OCI-LY7 (cell line): ENCODE results near the gene TRPC5OS. TPM values are rescaled to one million over a fixed set of nuclear protein-coding genes. Genes with fewer than 3 reads are reported as not detected.

ENCODE experiments used
- BruUV-seq: library from RNA; stranded (reverse); fragments of 400-500 nt; replicated peaks from 2 replicates; lab custom pipeline; 2021; lab: Mats Ljungman, UMichigan
- CTCF ChIA-PET: fragments of 300-600 bp; sonication (Branson Sonifier 250); formaldehyde crosslinking; loops from one replicate; lab custom pipeline; 2022; ENCODE audit warnings: antibody characterized with exemption; ENCODE audit not compliant: unreplicated experiment; lab: Charles Lee
- POLR2A ChIA-PET: fragments of 300-600 bp; sonication (Branson Sonifier 250); formaldehyde crosslinking; loops from one replicate; lab custom pipeline; 2022; ENCODE audit warnings: antibody characterized with exemption; lab: Charles Lee
- DNase-seq: peaks from one replicate; pipeline ENCODE4 v3.0.0-alpha.2; 2015; ENCODE audit warnings: low spot score
- H2AFZ ChIP-seq: fragments of 200-600 bp; sonication (generic), shearing (Covaris generic); 2 replicates; pipeline ENCODE4 v1.6.1; 2014; ENCODE audit warnings: mild to moderate bottlenecking, antibody characterized with exemption, low read length, moderate library complexity
- H3K27ac ChIP-seq: fragments of 200-600 bp; sonication (generic); 2 replicates; pipeline ENCODE4 v1.5.1; 2014; ENCODE audit warnings: mixed run types, low read depth, mild to moderate bottlenecking, moderate library complexity, low read length, inconsistent platforms; ENCODE audit not compliant: poor library complexity, severe bottlenecking
- H3K36me3 ChIP-seq: fragments of 200-600 bp; sonication (generic); 2 replicates; pipeline ENCODE4 v1.6.1; 2014; ENCODE audit warnings: mild to moderate bottlenecking, antibody characterized with exemption, low read length, moderate library complexity, mixed read lengths; ENCODE audit not compliant: insufficient read depth
- H3K4me1 ChIP-seq: fragments of 200-600 bp; sonication (generic); 2 replicates; pipeline ENCODE4 v1.5.1; 2014; ENCODE audit warnings: mild to moderate bottlenecking, low read length; ENCODE audit not compliant: insufficient read depth, poor library complexity, severe bottlenecking
- H3K4me2 ChIP-seq: fragments of 200-600 bp; sonication (generic); 2 replicates; pipeline ENCODE4 v1.6.1; 2014; ENCODE audit warnings: mild to moderate bottlenecking, low read length
- H3K4me3 ChIP-seq: fragments of 200-600 bp; sonication (generic); 2 replicates; pipeline ENCODE4 v1.5.1; 2014; ENCODE audit warnings: mild to moderate bottlenecking, low read depth, low read length; ENCODE audit not compliant: poor library complexity, severe bottlenecking
- H3K79me2 ChIP-seq: fragments of 200-600 bp; sonication (generic); 2 replicates; pipeline ENCODE4 v1.6.1; 2016; ENCODE audit warnings: low read depth, mild to moderate bottlenecking, low read length, moderate library complexity, mixed read lengths; ENCODE audit not compliant: insufficient read depth
- H3K9me2 ChIP-seq: fragments of 200-600 bp; sonication (generic); 2 replicates; pipeline ENCODE4 v1.6.1; 2016; ENCODE audit warnings: mild to moderate bottlenecking, low read length, mixed read lengths; ENCODE audit not compliant: insufficient read depth
- H3K9me3 ChIP-seq: fragments of 200-600 bp; sonication (generic); 2 replicates; pipeline ENCODE4 v1.6.1; 2014; ENCODE audit warnings: mild to moderate bottlenecking, mixed run types, low read length, mixed read lengths
- H4K20me1 ChIP-seq: fragments of 200-600 bp; sonication (generic); 2 replicates; pipeline ENCODE4 v1.6.1; 2014; ENCODE audit warnings: mild to moderate bottlenecking, antibody characterized with exemption, low read length, moderate library complexity, mixed read lengths; ENCODE audit not compliant: insufficient read depth
- EZH2phosphoT487 ChIP-seq: fragments of 200-600 bp; sonication (generic); IDR thresholded peaks from 2 replicates; pipeline ENCODE4 v1.6.1; 2018; ENCODE audit warnings: low read depth, borderline replicate concordance, mild to moderate bottlenecking, mixed run types, antibody characterized with exemption, low read length, moderate library complexity, mixed read lengths
- intact Hi-C: fragments of 100-400 bp; cut with micrococcal nuclease; formaldehyde crosslinking; loops from one replicate; pipeline ENCODE4 v1.10.0; 2022; ENCODE audit not compliant: unreplicated experiment
- total RNA-seq, 2 experiments: library from RNA; depleted of rRNA in 1 of 2; stranded (reverse); fragments of >200 nt in 1 of 2; shearing (Covaris generic) in 1 of 2; gene quantifications; 2 replicates each; pipeline ENCODE4 v1.2.3, GENCODE V29; 2014 to 2022
- TF ChIP-seq, protein P1 (sequence below): fragments of 200-600 bp; sonication (generic); conservative IDR thresholded peaks from 2 replicates; pipeline ENCODE4 v1.5.1; 2014; ENCODE audit warnings: mild to moderate bottlenecking, antibody characterized with exemption, low read length, moderate library complexity, mixed read lengths

The TRPC5OS gene
- total RNA-seq, 2 experiments from 2014 or later = not detected

DNA sequence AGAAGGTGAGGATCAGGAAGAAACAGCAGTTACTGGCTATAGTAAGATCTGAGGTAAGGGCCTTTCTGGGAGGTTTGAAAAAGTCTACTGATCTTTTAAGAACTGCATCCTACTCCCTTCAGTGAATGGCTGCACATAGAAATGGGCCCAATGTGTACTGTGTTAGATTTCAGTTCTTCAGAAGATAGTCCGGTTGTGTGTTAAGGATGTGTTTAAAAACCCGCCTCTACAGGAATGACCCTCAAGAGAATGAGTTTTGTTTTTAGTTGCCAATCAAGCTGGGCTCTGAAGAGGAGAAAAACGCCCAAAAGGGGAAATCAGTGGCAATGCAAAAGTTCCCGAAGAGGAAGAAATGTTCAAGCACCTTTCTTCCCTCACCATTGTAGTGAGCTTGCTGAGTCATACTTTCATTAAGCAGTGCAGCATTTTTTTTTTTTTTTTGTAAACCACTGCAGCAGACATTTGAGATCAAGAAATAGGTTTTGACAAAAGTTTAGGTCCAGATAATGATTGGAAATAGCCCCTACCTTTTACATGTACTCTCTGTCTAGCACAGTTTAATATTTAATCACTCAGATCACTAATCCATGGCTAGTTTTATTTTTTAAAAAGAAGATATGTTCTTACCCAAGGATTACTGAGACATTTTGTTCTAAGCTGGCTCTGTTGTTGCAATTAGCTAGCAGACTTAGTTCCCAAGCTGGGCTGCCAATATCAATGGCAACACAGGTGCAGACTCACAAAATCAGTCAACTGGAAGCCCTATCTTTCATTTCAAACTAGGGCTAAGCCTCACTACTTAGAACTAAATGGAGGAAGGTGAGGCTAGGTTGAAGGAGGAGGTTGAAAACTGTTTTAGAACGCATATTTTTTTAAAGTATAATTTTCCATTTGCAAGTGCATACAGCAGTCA lies 7.0 kb upstream of the TRPC5OS start:
- H3K4me3 ChIP-seq = no peak overlapping the region
- no peak overlapping the region for H3K4me2 ChIP-seq
- CTCF ChIA-PET = no interaction called here
- H3K36me3 ChIP-seq = no peaks in the 10 kb centered on the region
- H3K27ac ChIP-seq = no peak overlapping the region
- no peak for TF ChIP-seq EZH2phosphoT487
- TF ChIP-seq, protein P1, sequence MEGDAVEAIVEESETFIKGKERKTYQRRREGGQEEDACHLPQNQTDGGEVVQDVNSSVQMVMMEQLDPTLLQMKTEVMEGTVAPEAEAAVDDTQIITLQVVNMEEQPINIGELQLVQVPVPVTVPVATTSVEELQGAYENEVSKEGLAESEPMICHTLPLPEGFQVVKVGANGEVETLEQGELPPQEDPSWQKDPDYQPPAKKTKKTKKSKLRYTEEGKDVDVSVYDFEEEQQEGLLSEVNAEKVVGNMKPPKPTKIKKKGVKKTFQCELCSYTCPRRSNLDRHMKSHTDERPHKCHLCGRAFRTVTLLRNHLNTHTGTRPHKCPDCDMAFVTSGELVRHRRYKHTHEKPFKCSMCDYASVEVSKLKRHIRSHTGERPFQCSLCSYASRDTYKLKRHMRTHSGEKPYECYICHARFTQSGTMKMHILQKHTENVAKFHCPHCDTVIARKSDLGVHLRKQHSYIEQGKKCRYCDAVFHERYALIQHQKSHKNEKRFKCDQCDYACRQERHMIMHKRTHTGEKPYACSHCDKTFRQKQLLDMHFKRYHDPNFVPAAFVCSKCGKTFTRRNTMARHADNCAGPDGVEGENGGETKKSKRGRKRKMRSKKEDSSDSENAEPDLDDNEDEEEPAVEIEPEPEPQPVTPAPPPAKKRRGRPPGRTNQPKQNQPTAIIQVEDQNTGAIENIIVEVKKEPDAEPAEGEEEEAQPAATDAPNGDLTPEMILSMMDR = no peak
- H3K9me3 ChIP-seq = no peaks in the 10 kb centered on the region
- no TSS peak for BruUV-seq
- intact Hi-C loops = no loop called here
- H3K4me1 ChIP-seq = no peaks in the 10 kb centered on the region
- peak; percentile 0 for DNase-seq
- H3K79me2 ChIP-seq = no peaks in the 10 kb centered on the region
- H2AFZ ChIP-seq = no peak overlapping the region
- no peaks in the 10 kb centered on the region for H4K20me1 ChIP-seq
- no peaks in the 10 kb centered on the region for H3K9me2 ChIP-seq
- POLR2A ChIA-PET = interaction anchor here (0.7 kb wide), 1 partner anchor 57 kb away, joined by 4 read pairs; no protein-coding TSS in a partner anchor

DNA sequence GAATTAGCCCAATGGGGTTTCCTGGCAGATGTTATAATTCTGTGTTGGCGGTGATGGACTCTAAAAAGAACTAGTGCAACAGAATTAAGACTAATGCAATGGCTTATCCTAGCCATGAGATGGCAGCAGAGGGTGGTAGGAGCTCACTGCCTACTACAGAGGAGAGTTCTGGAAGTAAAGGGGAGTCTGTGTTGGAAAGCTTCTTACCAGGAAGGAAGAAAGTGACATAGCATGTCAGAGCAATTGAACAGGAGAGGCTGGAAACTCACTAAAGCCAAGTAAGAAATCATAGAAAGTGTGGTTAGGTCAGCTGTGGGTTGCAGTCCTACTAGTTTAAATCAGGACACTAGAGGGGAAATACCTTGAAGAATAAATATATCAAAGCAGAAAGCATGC lies 6.3 kb upstream of the TRPC5OS start:
- Histone ChIP-seq H3K79me2 (no peaks in the 10 kb centered on the region), H3K9me3 (no peaks in the 10 kb centered on the region), H3K4me3 (no peak overlapping the region), H2AFZ (no peak overlapping the region), H3K4me2 (no peak overlapping the region), H4K20me1 (no peaks in the 10 kb centered on the region), H3K36me3 (no peaks in the 10 kb centered on the region), H3K27ac (no peak overlapping the region), H3K9me2 (no peaks in the 10 kb centered on the region), H3K4me1 (no peaks in the 10 kb centered on the region)
- ChIA-PET POLR2A (no interaction called here), CTCF (no interaction called here)
- no TSS peak for BruUV-seq
- no peak for TF ChIP-seq EZH2phosphoT487
- TF ChIP-seq, protein P1 = peak; percentile 73
- intact Hi-C loops = no loop called here
- peak; percentile 28 for DNase-seq

DNA sequence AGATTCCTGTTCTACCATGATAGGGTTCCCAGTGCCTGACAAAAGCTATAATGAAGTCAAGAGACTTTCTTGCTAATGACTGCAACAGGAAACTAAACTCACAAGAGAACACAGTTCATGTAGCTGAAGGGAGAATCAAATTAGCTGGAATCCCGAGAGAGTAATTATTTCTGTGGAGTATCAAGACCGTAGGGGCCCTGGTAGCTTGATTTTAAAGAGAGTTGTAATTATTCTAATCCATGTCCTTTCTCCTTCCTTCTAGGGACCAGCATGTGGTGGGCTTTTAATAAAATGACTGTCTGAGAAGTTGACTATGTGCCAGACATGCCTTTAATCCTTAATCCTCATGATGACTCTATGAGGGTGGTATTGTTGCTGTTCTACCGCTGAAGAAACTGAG lies 1.7 kb upstream of the TRPC5OS start:
- intact Hi-C loops = no loop called here
- BruUV-seq = no TSS peak
- no peak overlapping the region for H2AFZ ChIP-seq
- H3K27ac ChIP-seq = no peak overlapping the region
- H3K4me1 ChIP-seq = no peaks in the 10 kb centered on the region
- POLR2A ChIA-PET = no interaction called here
- no peak overlapping the region for H3K4me3 ChIP-seq
- no peak for TF ChIP-seq EZH2phosphoT487
- TF ChIP-seq, protein P1 = no peak
- H3K36me3 ChIP-seq = no peaks in the 10 kb centered on the region
- no peak overlapping the region for H3K4me2 ChIP-seq
- no peaks in the 10 kb centered on the region for H4K20me1 ChIP-seq
- CTCF ChIA-PET = no interaction called here
- H3K79me2 ChIP-seq = no peaks in the 10 kb centered on the region
- DNase-seq = no peak
- H3K9me3 ChIP-seq = no peaks in the 10 kb centered on the region
- H3K9me2 ChIP-seq = no peaks in the 10 kb centered on the region
